NAMALWA (cell line): ENCODE data around the gene JAZF1.
"Not testable (repeated sequence)": the region's sequence is repeated elsewhere in the genome, so short reads cannot be mapped to it uniquely, and the experiment has no call there.

Experiments
- DNase-seq: peaks from one replicate; pipeline ENCODE4 v3.0.0-alpha.2; 2015; ENCODE audit warnings: low spot score

The JAZF1 gene

GRCh38 chr7:27912751-27913150, 267.8 kb downstream of the JAZF1 start:
- DNase-seq = no peak

- DNase-seq = no peak
Observed at GRCh38 chr7:27911920-27912319, 268.7 kb downstream of the JAZF1 start.

GRCh38 chr7:27910326-27910725, 270.3 kb downstream of the JAZF1 start:
- DNase-seq = no peak

GRCh38 chr7:27908534-27909165, 271.9 kb downstream of the JAZF1 start:
- no peak for DNase-seq

GRCh38 chr7:27906385-27907091, 274.1 kb downstream of the JAZF1 start:
- DNase-seq = no peak

- no peak for DNase-seq
Observed at GRCh38 chr7:27905951-27906350, 274.6 kb downstream of the JAZF1 start.

GRCh38 chr7:27901028-27901760, 279.4 kb downstream of the JAZF1 start:
- peak; percentile 91 for DNase-seq

- DNase-seq = no peak
Observed at GRCh38 chr7:27900006-27900405, 280.6 kb downstream of the JAZF1 start.

GRCh38 chr7:27899601-27900000, 281.0 kb downstream of the JAZF1 start:
- DNase-seq = no peak

GRCh38 chr7:27897441-27897847, 283.2 kb downstream of the JAZF1 start:
- DNase-seq = no peak

- no peak for DNase-seq
Observed at GRCh38 chr7:27897001-27897400, 283.6 kb downstream of the JAZF1 start.

- DNase-seq = no peak
Observed at GRCh38 chr7:27895551-27895950, 285.0 kb downstream of the JAZF1 start.

GRCh38 chr7:27890205-27890849, 290.3 kb downstream of the JAZF1 start:
- no peak for DNase-seq

- DNase-seq = no peak
Observed at GRCh38 chr7:27889800-27890199, 290.8 kb downstream of the JAZF1 start.

- DNase-seq = no peak
Observed at GRCh38 chr7:27888736-27889135, 291.9 kb downstream of the JAZF1 start.

- DNase-seq = not testable (repeated sequence)
Observed at GRCh38 chr7:27886710-27887109, 293.9 kb downstream of the JAZF1 start.

GRCh38 chr7:27885652-27886051, 294.9 kb downstream of the JAZF1 start:
- DNase-seq = no peak

- no peak for DNase-seq
Observed at GRCh38 chr7:27883696-27884095, 296.9 kb downstream of the JAZF1 start.

GRCh38 chr7:27876756-27877155, 303.8 kb downstream of the JAZF1 start:
- no peak for DNase-seq

- DNase-seq = no peak
Observed at GRCh38 chr7:27875832-27876231, 304.8 kb downstream of the JAZF1 start.

GRCh38 chr7:27875061-27875460, 305.5 kb downstream of the JAZF1 start:
- DNase-seq = no peak
